ENCODE results near the gene COA1. TPM values are rescaled to one million over a fixed set of nuclear protein-coding genes. Genes with fewer than 3 reads are reported as not detected.

COA1 gene
- total RNA-seq, 1 experiment from 2014 or later = 151 TPM

DNA sequence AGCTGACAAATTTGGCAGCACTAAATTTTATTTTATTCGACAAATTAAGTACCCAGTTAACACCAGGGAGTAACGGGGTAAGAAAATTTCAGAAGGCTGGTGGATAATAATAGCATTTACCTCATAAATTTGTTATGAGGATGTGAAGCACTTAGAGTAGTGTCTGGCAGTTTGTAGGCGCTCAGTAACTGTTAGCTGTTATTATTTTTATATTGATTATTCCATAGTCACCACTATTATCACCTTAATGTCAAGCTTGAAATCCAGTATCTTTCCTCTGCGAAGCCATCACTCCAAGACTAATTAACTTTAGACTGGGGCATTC is 563 bp upstream of the COA1 start:
- Histone ChIP-seq H3K27ac (peak overlapping the region; percentile 73), H2AFZ (peak overlapping the region; percentile 97), H3K36me3 (ENCODE audit: low read depth) (peaks cover 8% of the 10 kb centered on the region), H3K27me3 (ENCODE audit: insufficient read depth, low read depth) (no peaks in the 10 kb centered on the region), H3K4me1 (replicated peaks; ENCODE audit: insufficient read depth) (peaks cover 39% of the 10 kb centered on the region), H3K79me2 (ENCODE audit: low read depth) (peaks cover 50% of the 10 kb centered on the region), H3F3A (ENCODE audit: insufficient read depth, low read depth) (peaks cover 14% of the 10 kb centered on the region), H3K4me2 (peak overlapping the region; percentile 91), H3K9me2 (ENCODE audit: insufficient read depth) (no peaks in the 10 kb centered on the region), H3K9me3 (ENCODE audit: insufficient read depth, low read depth) (peaks cover 3% of the 10 kb centered on the region; the same call in 1 of the 2 replicates), H4K20me1 (ENCODE audit: insufficient read depth) (peaks cover 6% of the 10 kb centered on the region), H3K4me3 (peak overlapping the region; percentile 70)
- BruUV-seq (replicated peaks) = no TSS peak
- DNase-seq = no peak
- TF ChIP-seq EZH2 (IDR thresholded peaks at IDR 0.05; ENCODE audit: low read depth) = no peak
- TF ChIP-seq, protein P1, sequence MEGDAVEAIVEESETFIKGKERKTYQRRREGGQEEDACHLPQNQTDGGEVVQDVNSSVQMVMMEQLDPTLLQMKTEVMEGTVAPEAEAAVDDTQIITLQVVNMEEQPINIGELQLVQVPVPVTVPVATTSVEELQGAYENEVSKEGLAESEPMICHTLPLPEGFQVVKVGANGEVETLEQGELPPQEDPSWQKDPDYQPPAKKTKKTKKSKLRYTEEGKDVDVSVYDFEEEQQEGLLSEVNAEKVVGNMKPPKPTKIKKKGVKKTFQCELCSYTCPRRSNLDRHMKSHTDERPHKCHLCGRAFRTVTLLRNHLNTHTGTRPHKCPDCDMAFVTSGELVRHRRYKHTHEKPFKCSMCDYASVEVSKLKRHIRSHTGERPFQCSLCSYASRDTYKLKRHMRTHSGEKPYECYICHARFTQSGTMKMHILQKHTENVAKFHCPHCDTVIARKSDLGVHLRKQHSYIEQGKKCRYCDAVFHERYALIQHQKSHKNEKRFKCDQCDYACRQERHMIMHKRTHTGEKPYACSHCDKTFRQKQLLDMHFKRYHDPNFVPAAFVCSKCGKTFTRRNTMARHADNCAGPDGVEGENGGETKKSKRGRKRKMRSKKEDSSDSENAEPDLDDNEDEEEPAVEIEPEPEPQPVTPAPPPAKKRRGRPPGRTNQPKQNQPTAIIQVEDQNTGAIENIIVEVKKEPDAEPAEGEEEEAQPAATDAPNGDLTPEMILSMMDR (conservative IDR thresholded peaks at IDR 0.05) = no peak
- ChIA-PET POLR2A (ENCODE audit: unreplicated experiment) (interaction anchor here (0.5 to 1.6 kb wide), 4 partner anchors 52 to 147 kb away, joined by 3 to 15 read pairs (median 5); partner anchors contain the start of gene STK17A), CTCF (interaction anchor here (0.9 to 1.0 kb wide), 2 partner anchors 49 to 108 kb away, joined by 3 to 4 read pairs; no protein-coding TSS in a partner anchor)
- intact Hi-C loops (cut with micrococcal nuclease; ENCODE audit: unreplicated experiment) = loop anchor here (1.0 to 10.0 kb wide), 5 partner anchors 27 to 225 kb away; partner anchors contain the start of gene STK17A

DNA sequence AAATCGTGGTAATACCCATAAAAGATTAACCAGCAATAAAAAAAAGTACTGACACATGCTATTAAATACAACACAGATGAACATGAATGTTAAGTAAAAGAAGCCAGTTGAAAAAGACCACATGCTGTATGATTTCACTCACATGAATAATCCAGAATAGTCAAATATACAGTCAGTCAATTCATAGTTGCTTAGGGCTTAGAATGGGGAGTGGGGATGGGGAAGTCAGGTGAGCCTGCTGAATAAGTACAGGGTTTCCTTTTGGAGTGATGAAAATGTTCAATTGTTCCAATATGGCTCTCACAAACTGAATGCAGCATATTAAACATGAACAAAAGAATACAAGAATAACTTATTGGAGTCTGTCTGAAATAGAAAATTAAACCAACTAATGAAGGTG is 1.8 kb downstream of the COA1 start:
- Histone ChIP-seq H3K9me2 (ENCODE audit: insufficient read depth) (no peaks in the 10 kb centered on the region), H3K36me3 (ENCODE audit: low read depth) (peaks cover 8% of the 10 kb centered on the region), H3K4me2 (peak overlapping the region; percentile 91), H3F3A (ENCODE audit: insufficient read depth, low read depth) (peaks cover 14% of the 10 kb centered on the region), H2AFZ (no peak overlapping the region), H3K4me3 (peak overlapping the region; percentile 70; the same call in 1 of the 2 replicates), H3K27ac (no peak overlapping the region), H4K20me1 (ENCODE audit: insufficient read depth) (peaks cover 6% of the 10 kb centered on the region), H3K27me3 (ENCODE audit: insufficient read depth, low read depth) (no peaks in the 10 kb centered on the region), H3K79me2 (ENCODE audit: low read depth) (peaks cover 74% of the 10 kb centered on the region), H3K9me3 (ENCODE audit: insufficient read depth, low read depth) (peaks cover 3% of the 10 kb centered on the region; the same call in 1 of the 2 replicates), H3K4me1 (replicated peaks; ENCODE audit: insufficient read depth) (peaks cover 39% of the 10 kb centered on the region)
- intact Hi-C loops (cut with micrococcal nuclease; ENCODE audit: unreplicated experiment) = loop anchor here (10.0 kb wide), 1 partner anchor 227 kb away; no protein-coding TSS in a partner anchor
- BruUV-seq (replicated peaks) = no TSS peak
- CTCF ChIA-PET = no interaction called here
- TF ChIP-seq, protein P1 (conservative IDR thresholded peaks at IDR 0.05) = no peak
- no peak for DNase-seq
- POLR2A ChIA-PET (ENCODE audit: unreplicated experiment) = no interaction called here

DNA sequence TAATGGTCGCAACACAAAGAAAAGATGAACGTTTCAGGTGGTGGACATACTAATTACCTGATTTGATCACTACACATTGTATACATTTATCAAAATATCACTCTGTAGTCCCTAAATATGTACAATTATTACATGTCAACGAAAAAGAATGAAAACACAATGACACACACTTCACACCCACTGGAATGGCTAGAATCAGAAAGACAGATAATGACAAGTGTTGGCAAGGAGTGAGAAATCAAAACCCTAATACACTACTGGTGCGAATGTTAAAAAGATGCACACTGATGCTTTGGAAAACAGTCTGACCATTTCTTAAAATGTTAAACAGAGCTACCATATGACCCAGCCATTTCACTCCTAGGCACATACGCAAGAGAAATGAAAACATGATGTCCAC is 2.3 kb downstream of the COA1 start:
- ChIA-PET POLR2A (ENCODE audit: unreplicated experiment) (interaction anchor here (0.6 kb wide), 1 partner anchor 33 kb away, joined by 6 read pairs; no protein-coding TSS in a partner anchor), CTCF (no interaction called here)
- H3K27me3 ChIP-seq (ENCODE audit: insufficient read depth, low read depth) = no peaks in the 10 kb centered on the region
- peaks cover 3% of the 10 kb centered on the region; the same call in 1 of the 2 replicates for H3K9me3 ChIP-seq (ENCODE audit: insufficient read depth, low read depth)
- H3K9me2 ChIP-seq (ENCODE audit: insufficient read depth) = no peaks in the 10 kb centered on the region
- peaks cover 39% of the 10 kb centered on the region for H3K4me1 ChIP-seq (replicated peaks; ENCODE audit: insufficient read depth)
- H3K79me2 ChIP-seq (ENCODE audit: low read depth) = peaks cover 79% of the 10 kb centered on the region
- H4K20me1 ChIP-seq (ENCODE audit: insufficient read depth) = peaks cover 11% of the 10 kb centered on the region
- no peak overlapping the region for H2AFZ ChIP-seq
- intact Hi-C loops (cut with micrococcal nuclease; ENCODE audit: unreplicated experiment) = loop anchor here (10.0 kb wide), 1 partner anchor 228 kb away; no protein-coding TSS in a partner anchor
- no peak overlapping the region for H3K27ac ChIP-seq
- no TSS peak for BruUV-seq (replicated peaks)
- DNase-seq = no peak
- peak overlapping the region; percentile 91 for H3K4me2 ChIP-seq
- peak overlapping the region; percentile 70; the same call in 1 of the 2 replicates for H3K4me3 ChIP-seq
- TF ChIP-seq, protein P1 (conservative IDR thresholded peaks at IDR 0.05) = no peak
- TF ChIP-seq EZH2 (IDR thresholded peaks at IDR 0.05; ENCODE audit: low read depth) = no peak
- H3F3A ChIP-seq (ENCODE audit: insufficient read depth, low read depth) = peaks cover 14% of the 10 kb centered on the region
- peaks cover 8% of the 10 kb centered on the region for H3K36me3 ChIP-seq (ENCODE audit: low read depth)
